HCT116 (cell line): ENCODE results near the gene AMACR.

Experiments
- CBX3 ChIP-seq: IDR thresholded peaks from 2 replicates; pipeline ENCODE4 v1.6.1; 2012; ENCODE audit warnings: low read depth
- CEBPB ChIP-seq: IDR thresholded peaks from 2 replicates; pipeline ENCODE4 v1.6.1; 2012; ENCODE audit warnings: low read depth
- EZH2phosphoT487 ChIP-seq: fragments of 200-600 bp; IDR thresholded peaks from 2 replicates; pipeline ENCODE4 v1.6.1; 2018; ENCODE audit warnings: antibody characterized with exemption, borderline replicate concordance
- POLR2A ChIP-seq: IDR thresholded peaks from 2 replicates; pipeline ENCODE4 v1.7.0; 2011; ENCODE audit warnings: borderline replicate concordance; ENCODE audit not compliant: insufficient read depth, insufficient read length; ENCODE audit errors: extremely low read depth
- POLR2AphosphoS5 ChIP-seq: IDR thresholded peaks from 2 replicates; pipeline ENCODE4 v1.6.1; 2011; ENCODE audit warnings: mild to moderate bottlenecking, low read depth, low read length, moderate library complexity
- RAD21 ChIP-seq: IDR thresholded peaks from 2 replicates; pipeline ENCODE4 v1.6.1; 2012; ENCODE audit warnings: low read depth, mild to moderate bottlenecking
- SP1 ChIP-seq: IDR thresholded peaks from 2 replicates; pipeline ENCODE4 v1.6.1; 2012; ENCODE audit warnings: low read depth
- YY1 ChIP-seq: IDR thresholded peaks from 2 replicates; pipeline ENCODE4 v1.6.1; 2011; ENCODE audit warnings: low read length, low read depth, moderate library complexity, mild to moderate bottlenecking; ENCODE audit not compliant: insufficient replicate concordance; ENCODE audit errors: extremely low read depth
- ZFX ChIP-seq: fragments of 450-650 bp; IDR thresholded peaks from 2 replicates; pipeline ENCODE4 v1.6.1; 2017
- ZNF274 ChIP-seq: fragments of 200-500 bp; sonication (Bioruptor generic); IDR thresholded peaks from 2 replicates; pipeline ENCODE4 v1.6.1; 2014; ENCODE audit warnings: mild to moderate bottlenecking, low read depth, low read length, inconsistent platforms
- TF ChIP-seq, protein P1 (sequence below), 3 experiments: fragments of 200-600 bp in 1 of 3; sonication (generic) in 1 of 3; IDR thresholded peaks in 2 of 3; conservative IDR thresholded peaks in 1 of 3; 2 replicates each; pipeline ENCODE4 v1.5.1; 2012 to 2017; ENCODE audit warnings: low read depth in 2 of 3, low read length in 2 of 3, antibody characterized with exemption in 1 of 3, borderline replicate concordance in 1 of 3, control low read depth in 1 of 3, mild to moderate bottlenecking in 1 of 3, mixed read lengths in 1 of 3, mixed run types in 1 of 3, moderate library complexity in 1 of 3; ENCODE audit not compliant: insufficient read depth in 1 of 3
- TF ChIP-seq, protein P2 (sequence below): IDR thresholded peaks from 2 replicates; pipeline ENCODE4 v1.6.1; 2012; ENCODE audit warnings: low read depth

- TF ChIP-seq YY1: no peak
- no peak for TF ChIP-seq EZH2phosphoT487
- TF ChIP-seq, protein P1, sequence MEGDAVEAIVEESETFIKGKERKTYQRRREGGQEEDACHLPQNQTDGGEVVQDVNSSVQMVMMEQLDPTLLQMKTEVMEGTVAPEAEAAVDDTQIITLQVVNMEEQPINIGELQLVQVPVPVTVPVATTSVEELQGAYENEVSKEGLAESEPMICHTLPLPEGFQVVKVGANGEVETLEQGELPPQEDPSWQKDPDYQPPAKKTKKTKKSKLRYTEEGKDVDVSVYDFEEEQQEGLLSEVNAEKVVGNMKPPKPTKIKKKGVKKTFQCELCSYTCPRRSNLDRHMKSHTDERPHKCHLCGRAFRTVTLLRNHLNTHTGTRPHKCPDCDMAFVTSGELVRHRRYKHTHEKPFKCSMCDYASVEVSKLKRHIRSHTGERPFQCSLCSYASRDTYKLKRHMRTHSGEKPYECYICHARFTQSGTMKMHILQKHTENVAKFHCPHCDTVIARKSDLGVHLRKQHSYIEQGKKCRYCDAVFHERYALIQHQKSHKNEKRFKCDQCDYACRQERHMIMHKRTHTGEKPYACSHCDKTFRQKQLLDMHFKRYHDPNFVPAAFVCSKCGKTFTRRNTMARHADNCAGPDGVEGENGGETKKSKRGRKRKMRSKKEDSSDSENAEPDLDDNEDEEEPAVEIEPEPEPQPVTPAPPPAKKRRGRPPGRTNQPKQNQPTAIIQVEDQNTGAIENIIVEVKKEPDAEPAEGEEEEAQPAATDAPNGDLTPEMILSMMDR (IDR thresholded peaks at IDR 0.05 in 2 of 3, conservative IDR thresholded peaks at IDR 0.05 in 1 of 3; ENCODE audit: borderline replicate concordance in 1 of 3, insufficient read depth in 1 of 3, low read depth in 2 of 3, low read length in 2 of 3): no peak
- no peak for TF ChIP-seq ZNF274
- TF ChIP-seq, protein P2, sequence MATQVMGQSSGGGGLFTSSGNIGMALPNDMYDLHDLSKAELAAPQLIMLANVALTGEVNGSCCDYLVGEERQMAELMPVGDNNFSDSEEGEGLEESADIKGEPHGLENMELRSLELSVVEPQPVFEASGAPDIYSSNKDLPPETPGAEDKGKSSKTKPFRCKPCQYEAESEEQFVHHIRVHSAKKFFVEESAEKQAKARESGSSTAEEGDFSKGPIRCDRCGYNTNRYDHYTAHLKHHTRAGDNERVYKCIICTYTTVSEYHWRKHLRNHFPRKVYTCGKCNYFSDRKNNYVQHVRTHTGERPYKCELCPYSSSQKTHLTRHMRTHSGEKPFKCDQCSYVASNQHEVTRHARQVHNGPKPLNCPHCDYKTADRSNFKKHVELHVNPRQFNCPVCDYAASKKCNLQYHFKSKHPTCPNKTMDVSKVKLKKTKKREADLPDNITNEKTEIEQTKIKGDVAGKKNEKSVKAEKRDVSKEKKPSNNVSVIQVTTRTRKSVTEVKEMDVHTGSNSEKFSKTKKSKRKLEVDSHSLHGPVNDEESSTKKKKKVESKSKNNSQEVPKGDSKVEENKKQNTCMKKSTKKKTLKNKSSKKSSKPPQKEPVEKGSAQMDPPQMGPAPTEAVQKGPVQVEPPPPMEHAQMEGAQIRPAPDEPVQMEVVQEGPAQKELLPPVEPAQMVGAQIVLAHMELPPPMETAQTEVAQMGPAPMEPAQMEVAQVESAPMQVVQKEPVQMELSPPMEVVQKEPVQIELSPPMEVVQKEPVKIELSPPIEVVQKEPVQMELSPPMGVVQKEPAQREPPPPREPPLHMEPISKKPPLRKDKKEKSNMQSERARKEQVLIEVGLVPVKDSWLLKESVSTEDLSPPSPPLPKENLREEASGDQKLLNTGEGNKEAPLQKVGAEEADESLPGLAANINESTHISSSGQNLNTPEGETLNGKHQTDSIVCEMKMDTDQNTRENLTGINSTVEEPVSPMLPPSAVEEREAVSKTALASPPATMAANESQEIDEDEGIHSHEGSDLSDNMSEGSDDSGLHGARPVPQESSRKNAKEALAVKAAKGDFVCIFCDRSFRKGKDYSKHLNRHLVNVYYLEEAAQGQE: no peak
- TF ChIP-seq POLR2A: no peak
- TF ChIP-seq POLR2AphosphoS5: no peak
- no peak for TF ChIP-seq SP1
- no peak for TF ChIP-seq CBX3
- TF ChIP-seq RAD21: no peak
- no peak for TF ChIP-seq CEBPB
- TF ChIP-seq ZFX: no peak
These were observed 63.2 kb downstream of the AMACR start for GRCh38 chr5:33944543-33945132.
